ENCODE results near the gene ADORA2A.

ADORA2A gene

DNA sequence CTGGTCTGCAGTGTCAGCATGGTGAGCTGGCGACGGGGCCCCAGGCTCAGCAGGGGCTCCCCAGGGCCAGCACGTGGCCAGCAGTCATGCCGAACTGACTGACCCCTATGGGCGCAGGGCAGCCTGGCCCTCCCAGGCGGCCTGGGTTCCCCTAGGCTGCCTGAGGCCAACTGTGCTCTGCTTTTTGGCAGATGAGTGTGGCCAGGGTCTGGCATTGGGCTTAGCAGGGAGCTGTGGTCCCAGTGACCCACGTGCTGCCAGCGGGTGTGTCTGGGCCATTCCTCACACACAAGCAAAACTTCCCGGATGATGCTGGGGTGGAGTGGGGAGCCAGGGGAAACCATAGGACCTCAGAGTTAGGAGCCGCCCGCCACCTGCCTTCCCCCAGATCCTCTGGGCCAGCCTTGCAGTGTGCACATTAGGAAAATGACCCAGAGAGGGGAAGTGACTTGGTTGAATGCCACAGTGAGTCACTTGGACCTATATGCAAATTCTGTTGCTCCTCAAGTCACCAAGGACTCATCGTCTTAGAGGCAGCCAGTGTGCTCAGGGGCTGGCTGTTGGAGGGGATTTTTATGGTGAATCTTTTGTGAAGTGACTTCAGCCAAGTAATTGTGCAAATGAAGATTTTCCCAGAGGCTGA, 6.5 kb downstream of the ADORA2A start:
- peak; percentile 70 for DNase-seq

DNA sequence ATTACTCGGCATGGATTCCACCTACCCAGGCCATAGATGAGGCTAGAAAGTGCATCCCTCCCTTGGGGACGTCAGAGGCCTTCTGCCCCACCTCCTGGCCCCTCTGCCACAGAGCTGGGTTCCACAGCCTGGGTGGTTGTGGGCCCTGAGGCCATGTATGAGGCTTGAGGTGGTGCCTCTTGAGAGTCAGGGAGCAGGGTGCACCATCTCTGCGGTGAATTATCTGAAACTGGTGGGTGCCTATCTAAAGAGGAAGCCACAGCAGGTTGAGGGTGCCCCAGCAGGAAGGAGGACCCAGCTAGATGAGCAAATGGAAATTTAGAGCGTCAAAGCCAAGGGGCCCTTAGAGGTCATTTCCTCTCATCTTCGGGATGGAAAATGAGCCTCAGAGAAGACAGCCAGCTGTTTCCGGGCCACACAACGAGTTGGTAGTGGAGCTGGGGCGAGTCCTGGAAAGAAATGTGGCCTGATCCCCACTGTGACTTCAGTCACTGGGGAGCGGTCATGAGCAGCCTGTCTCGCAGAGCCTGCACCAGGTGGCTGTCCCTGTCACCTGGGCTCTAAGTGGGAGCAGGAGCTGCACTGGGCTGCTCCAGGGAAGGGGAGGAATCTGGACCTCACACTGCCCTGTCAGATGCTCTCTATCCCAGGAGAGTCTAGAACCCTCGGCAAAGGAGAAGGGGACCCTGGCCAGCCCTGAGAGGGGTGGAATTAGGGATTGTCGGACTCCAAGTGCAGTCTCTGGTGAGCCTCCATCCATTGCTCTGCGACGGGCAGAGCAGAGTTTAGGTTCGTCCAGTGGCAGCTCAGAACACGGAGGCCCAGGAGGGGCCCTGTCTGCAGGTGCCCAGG, 7.3 kb downstream of the ADORA2A start:
- peak; percentile 78 for DNase-seq

DNA sequence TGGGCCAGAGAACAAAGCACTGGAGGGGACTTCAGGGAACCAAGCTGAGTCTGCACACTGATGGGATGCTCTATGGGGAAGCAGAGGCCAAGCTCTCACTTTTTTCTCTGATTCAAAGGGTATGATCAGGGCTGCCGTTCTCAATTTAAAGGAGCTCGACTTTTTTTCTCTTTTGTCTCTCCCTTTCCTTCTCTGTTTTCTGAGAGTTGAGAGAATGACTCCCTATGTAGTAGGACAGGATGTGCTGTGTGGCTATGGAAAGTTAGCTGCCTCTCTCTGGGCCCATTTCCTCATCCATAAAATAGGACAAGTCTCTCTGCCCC, 7.9 kb downstream of the ADORA2A start:
- DNase-seq: no peak

DNA sequence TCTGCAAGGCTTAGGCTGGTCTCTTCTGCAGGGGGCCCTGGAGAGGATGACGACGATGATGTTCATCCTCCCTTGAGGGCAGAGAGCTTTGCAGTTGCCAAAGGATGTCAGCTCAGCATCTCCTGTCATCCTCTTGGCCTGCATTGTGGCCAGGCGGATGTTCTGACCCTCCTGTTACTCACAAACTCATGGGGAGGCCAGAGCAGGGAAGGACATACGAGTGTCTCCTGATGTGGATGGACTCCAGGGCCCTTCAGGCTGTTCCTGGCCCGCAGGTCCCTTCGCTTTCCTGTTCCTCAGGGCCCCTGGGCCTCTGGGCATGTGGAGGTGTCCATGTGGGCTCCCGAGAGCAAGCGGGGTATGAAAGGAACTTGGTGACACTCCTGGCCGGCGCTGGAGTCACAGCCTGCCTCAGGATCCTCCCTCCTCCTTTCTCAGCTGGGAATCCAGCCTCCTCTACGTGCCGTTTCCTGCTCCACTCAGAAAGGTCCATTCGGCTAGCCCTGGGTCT, 8.5 kb downstream of the ADORA2A start:
- DNase-seq: no peak

DNA sequence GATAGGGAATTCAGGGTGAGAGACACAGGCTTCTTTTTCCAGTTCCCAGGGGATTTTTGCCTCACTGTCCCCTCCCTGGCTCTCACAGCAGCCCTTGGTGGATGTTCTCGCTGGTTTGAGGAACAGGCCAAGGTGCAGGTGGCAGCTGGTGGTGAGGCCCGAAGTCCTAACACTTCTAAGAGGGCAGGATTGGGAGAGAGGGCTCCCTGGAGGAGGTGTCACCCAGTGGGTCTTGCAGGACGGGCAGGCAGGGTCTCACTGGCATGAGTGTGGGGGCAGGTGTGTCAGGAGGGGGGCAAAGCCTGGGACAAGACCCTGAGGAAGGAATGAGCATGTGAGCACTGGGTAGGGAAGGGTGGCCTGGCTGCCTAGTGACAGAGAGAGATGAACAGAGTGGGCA, 9.2 kb downstream of the ADORA2A start:
- no peak for DNase-seq

DNA sequence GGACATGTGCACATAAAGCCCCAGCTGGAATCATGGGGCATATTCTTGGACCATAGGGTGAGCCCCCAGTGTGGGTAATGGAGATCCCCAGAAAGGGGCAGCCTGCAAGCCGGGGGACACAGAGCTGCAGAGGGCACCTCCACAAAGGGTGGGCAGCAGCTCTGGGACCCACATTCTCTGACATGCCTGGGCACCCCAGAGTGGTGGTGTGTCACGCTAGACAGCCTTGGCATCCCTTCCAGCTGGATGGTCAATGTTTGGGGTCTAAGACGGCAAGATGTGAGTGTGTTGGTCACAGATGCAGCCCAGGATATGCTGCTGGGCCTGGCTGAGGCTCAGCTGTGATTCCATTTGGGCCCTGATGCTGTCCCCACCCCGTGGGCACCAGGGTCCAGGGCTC, 9.7 kb downstream of the ADORA2A start:
- no peak for DNase-seq

DNA sequence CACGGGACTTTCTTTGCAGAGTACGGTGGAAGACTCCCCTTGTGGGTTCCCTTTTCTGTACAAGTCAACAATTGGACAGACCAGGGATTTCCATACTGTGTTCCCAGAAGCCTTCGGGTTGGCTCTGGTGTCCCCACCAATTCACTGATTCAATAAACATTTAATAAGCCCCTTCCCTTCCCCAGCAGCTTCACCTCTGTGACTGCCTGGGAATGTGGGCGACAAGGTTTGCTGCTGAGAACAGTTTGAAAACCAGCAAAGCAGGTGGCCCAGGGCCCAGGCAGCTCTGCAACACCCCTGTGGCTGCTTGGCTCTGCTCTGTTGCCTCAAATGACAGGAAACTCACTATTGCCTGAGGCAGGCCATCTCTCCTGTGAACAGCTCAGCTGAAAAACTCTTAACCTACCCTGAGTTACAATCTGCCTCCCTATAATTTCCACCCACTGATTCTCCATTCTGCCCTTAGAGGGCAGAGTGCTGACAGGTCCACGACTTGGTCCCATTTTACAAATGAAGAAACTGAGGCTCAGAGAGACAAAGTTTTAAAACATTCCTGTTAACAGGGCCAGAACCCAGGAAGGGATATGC, 10.4 kb downstream of the ADORA2A start:
- no peak for DNase-seq

DNA sequence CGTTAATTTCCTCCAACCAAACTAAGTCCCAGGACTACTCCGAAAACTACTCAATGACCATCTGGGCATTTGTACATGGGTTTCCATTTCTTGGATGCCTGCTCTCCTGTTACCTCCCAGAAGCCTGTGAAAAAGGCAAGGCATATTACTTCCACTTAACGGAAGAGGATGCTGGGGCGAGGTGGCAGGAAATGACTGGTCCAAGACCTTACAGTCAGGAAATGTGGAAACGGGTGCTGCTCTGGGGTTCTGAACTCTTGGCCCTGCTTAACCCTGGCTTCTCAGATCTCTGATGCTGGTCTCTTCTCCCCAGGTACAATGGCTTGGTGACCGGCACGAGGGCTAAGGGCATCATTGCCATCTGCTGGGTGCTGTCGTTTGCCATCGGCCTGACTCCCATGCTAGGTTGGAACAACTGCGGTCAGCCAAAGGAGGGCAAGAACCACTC, 12.9 kb downstream of the ADORA2A start:
- DNase-seq: no peak

DNA sequence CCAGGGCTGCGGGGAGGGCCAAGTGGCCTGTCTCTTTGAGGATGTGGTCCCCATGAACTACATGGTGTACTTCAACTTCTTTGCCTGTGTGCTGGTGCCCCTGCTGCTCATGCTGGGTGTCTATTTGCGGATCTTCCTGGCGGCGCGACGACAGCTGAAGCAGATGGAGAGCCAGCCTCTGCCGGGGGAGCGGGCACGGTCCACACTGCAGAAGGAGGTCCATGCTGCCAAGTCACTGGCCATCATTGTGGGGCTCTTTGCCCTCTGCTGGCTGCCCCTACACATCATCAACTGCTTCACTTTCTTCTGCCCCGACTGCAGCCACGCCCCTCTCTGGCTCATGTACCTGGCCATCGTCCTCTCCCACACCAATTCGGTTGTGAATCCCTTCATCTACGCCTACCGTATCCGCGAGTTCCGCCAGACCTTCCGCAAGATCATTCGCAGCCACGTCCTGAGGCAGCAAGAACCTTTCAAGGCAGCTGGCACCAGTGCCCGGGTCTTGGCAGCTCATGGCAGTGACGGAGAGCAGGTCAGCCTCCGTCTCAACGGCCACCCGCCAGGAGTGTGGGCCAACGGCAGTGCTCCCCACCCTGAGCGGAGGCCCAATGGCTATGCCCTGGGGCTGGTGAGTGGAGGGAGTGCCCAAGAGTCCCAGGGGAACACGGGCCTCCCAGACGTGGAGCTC, 13.5 kb downstream of the ADORA2A start:
- no peak for DNase-seq

DNA sequence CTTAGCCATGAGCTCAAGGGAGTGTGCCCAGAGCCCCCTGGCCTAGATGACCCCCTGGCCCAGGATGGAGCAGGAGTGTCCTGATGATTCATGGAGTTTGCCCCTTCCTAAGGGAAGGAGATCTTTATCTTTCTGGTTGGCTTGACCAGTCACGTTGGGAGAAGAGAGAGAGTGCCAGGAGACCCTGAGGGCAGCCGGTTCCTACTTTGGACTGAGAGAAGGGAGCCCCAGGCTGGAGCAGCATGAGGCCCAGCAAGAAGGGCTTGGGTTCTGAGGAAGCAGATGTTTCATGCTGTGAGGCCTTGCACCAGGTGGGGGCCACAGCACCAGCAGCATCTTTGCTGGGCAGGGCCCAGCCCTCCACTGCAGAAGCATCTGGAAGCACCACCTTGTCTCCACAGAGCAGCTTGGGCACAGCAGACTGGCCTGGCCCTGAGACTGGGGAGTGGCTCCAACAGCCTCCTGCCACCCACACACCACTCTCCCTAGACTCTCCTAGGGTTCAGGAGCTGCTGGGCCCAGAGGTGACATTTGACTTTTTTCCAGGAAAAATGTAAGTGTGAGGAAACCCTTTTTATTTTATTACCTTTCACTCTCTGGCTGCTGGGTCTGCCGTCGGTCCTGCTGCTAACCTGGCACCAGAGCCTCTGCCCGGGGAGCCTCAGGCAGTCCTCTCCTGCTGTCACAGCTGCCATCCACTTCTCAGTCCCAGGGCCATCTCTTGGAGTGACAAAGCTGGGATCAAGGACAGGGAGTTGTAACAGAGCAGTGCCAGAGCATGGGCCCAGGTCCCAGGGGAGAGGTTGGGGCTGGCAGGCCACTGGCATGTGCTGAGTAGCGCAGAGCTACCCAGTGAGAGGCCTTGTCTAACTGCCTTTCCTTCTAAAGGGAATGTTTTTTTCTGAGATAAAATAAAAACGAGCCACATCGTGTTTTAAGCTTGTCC, 14.3 kb downstream of the ADORA2A start:
- no peak for DNase-seq

DNA sequence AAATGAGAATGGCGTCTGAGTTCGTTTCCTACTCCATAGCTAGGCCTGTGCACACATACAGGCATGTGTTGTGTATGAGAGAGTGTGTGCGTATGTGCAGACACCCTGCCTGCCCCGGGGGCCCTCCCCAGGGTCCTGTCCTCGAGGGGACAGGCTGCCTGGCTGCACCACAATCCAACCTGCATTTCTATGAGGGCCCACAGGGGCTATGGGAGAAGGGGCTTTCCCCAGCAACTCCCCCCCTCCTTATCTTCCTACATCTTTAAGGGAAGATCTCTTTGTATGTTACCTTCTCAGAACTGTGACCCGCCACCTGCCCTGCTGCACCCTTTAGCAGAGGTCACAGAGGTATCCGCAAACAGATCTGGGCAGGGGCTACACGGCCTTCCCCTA, 14.9 kb downstream of the ADORA2A start:
- DNase-seq: no peak

DNA sequence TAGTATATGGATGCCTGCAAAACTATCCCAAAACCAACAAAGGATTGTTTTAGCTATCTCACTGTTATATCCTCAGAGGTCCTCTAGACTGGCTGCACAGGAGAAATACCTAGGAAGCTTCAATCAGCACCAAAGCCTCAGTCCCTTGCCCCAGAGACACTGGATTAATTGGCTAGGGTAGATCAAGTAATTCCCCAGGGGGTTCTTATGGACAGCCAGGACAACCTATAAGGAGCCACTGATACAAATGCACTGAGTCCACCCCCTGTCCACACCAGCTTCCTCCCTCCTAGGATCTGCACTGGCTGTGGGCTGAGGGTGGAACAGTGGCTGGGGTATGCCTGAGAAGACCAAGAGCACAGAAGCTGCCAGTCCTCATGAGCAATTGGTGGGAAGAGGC, 16.3 kb downstream of the ADORA2A start:
- no peak for DNase-seq

DNA sequence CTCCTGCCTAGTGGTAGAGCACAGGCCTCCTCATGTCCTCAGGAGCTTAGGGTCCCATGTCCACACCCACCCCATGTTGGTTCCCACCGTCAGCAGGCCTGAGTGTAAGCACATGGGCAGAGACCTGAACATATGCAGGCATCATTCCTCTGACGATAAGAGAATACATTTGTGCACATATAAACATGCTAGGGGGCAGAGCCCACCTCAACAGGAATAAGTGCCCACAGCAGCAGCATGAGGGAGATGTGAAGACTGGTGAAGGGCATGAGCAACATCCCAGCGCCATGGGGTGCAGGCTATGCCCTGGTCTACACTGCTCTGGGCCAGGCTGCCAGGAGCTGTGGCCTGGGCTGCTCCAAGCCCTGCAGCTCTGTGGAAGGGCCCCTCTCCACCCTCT, 16.9 kb downstream of the ADORA2A start:
- DNase-seq: no peak

DNA sequence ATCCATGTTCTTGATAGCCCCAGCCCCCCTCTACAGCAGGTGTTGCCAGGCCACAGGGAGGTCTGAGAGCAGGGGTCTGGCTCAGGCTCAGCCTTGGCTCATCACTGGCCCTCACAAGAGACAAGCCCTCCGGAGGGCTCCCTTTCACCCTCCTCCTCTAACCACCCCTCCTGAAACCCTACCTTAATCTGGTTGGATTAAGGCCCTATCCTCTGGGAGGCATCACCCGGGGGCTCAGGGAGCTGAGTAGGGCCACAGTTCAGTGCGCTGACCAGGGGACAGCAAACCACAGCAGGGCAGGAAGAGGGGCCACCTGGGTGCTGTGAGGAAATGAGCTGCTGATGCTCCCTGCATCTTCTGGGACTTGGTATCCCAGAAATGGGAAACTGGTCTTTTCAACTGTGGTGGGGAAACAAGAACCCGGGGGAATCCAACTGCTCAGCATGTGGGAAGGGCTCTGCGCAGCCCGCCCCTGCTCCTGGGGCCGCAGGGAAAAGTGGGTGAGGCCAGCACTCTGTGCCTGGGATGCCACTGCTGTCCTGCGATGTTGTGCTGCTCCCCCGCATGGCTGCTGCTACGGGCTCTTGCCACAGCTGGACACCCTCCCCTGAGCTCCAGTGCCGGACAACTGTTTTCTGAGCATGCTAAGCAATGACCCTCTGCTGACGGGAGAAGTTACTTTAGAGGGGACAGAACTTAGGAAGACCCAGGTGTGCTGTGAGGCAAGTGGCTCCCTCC, 17.5 kb downstream of the ADORA2A start:
- no peak for DNase-seq

DNA sequence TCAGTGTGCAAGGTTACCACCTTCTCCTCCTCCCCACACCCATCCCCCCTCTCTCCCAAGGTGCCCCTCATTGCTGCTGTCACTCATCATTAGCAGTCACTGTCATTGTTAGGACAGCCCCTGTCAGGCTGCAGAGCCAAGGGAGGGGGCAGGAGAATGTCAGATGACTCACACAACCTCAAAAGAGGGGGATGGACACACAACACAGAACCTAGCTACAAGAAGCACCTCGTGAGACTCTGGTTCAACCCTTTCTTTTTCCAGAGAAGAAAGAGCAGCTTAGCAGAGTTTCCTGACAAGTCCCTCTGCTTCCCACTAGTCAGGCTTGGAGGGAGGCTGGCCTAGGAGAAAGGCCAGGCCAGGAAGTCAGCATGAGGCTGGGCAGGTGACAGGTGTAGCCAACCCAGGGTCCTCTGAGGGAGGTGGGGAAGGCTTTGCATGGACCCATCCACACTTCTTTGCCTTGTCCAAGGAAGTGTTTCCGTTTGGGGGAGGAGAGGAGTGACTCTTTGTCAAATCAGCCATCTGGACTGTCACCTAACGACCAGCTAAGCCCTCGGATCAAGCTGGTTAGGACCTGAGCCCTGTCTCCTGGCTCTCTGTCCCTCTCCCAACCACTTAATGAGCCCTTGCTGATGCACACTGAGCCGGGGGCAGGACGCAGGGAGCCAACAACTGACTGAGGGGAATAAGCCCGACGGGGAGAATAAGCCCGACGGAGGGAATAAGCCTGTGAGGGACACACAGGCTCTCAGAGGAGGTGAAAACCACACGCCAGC, 18.3 kb downstream of the ADORA2A start:
- peak; percentile 42 for DNase-seq

DNA sequence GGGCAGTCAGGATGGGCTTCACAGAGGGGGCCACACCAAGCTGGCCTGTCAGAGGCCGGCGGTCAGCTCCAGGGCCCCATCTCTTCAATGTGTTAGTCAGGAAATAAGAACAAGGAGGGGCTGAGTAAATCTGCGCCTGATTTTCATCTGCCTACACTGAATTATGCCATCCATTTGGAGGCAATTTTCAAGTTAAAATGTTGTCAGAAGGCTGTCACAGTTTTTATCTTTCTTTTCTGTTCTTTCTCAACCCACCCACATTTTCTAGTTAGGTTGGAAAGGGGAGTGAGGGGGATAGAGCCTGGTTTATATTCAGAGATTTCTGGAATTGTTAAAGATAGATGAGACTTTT, 18.8 kb downstream of the ADORA2A start:
- DNase-seq: no peak

DNA sequence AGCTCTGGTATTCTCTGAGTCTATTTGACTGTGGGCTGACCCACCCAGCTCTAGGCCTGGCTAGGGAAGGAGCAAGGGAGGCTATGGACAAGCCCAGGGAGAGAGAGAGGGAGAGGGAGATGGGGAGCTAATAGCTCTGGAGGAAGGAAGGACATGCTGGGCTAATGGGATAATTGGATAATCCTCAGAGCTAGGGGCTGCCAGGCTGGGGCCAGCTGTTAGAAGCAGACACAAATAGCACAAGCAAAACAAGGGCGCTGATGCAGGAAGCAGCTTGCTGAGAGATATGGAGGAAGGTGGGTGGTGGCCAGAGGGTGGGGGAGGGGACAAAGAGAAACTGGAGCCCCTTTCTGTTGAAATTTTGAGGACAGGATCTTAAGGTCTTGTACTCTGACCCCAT, 23.2 kb downstream of the ADORA2A start:
- DNase-seq: no peak

DNA sequence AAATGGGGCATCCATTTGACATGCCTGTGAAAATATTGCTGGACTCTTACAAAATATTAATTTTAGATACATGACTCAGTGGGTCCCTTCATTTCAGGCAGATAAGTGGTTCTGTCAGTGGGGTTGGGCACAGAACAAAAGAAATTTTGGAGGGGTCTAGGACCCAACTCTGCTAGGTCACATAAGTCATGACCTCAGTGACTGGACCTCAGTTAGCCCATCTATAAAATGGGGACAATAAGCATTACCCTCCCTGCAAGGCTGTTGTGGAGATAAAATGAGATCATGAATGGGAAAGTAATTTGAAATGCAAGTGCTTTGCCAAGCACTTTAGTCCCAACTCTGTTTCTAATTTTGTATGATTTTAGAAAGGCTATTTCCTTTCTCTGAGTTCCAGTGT, 23.8 kb downstream of the ADORA2A start:
- no peak for DNase-seq

DNA sequence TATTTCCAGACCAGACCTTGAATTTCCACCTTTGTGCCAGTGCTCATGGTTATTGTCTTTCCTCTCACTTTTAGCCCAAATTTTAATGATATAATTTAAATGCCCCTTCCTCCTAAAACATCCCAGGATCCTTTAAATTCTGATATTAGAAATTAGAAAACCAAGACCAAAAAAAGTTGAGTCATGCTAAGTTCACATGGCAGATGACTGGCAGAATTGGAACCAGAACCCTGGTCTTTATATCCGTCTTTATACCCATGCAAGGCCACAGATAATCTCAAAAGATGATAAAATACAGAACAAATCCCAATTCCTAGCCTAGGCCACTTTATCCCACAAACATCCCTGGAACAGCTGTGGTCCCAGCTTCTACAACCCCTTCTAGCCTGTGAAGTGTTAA, 26.5 kb downstream of the ADORA2A start:
- no peak for DNase-seq

DNA sequence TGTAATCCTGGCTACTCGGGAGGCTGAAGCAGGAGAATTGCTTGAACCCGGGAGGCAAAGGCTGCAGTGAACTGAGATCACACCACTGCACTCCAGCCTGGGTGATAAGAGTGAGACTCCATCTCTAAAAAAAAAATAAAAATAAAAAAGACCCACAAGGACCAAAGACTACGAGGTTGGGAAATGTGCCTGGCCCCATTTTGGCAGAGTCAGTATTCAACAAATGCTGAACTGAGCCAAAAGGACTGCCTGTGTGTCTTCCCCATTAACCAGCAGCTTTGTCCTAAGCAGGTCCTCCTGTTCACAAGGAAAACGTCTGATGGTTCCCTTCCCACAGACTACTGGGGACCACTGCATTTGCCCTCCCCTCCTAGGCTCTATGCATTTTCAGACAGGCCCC, 27.6 kb downstream of the ADORA2A start:
- no peak for DNase-seq

All from stimulated activated CD4-positive, alpha-beta T cell treated with anti-CD3 and anti-CD28 coated beads, Interleukin-4, amount 100 ng/mL, for 24 hours (primary cell).